H1 (cell line): ENCODE data around the gene RMND5B.

Experiments
- CTCF ChIP-seq, 3 experiments: IDR thresholded peaks; 1 replicate in 2 of 3; 2 replicates in 1 of 3; pipeline versions ENCODE4 v1.5.1 to v1.6.1; 2011; ENCODE audit warnings: low read length in 3 of 3, mild to moderate bottlenecking in 3 of 3, inconsistent platforms in 2 of 3, low read depth in 1 of 3, moderate library complexity in 1 of 3; ENCODE audit not compliant: insufficient read depth in 1 of 3; ENCODE audit errors: control extremely low read depth in 1 of 3
- EGR1 ChIP-seq: IDR thresholded peaks from 2 replicates; pipeline ENCODE4 v1.6.1; 2011; ENCODE audit warnings: low read depth, low read length, borderline replicate concordance
- EP300 ChIP-seq, 2 experiments: IDR thresholded peaks; 1 replicate in 1 of 2; 2 replicates in 1 of 2; pipeline ENCODE4 v1.6.1; 2011 to 2012; ENCODE audit warnings: low read depth in 2 of 2, low read length in 2 of 2, mild to moderate bottlenecking in 2 of 2, borderline replicate concordance in 1 of 2, inconsistent platforms in 1 of 2, moderate library complexity in 1 of 2
- POLR2AphosphoS5 ChIP-seq: IDR thresholded peaks from 2 replicates; pipeline ENCODE4 v1.6.1; 2011; ENCODE audit warnings: low read depth, low read length
- TAF1 ChIP-seq: IDR thresholded peaks from 2 replicates; pipeline ENCODE4 v1.6.1; 2011; ENCODE audit warnings: mild to moderate bottlenecking, low read depth, low read length
- USF2 ChIP-seq: IDR thresholded peaks from 2 replicates; pipeline ENCODE4 v1.6.1; 2011; ENCODE audit warnings: low read length, improper control_type of control experiment

- peak in 1 of 3 experiments; percentile 7; a peak in 1 of 4 replicates for TF ChIP-seq CTCF (IDR thresholded peaks at IDR 0.05; ENCODE audit: control extremely low read depth in 1 of 3, insufficient read depth in 1 of 3, low read depth in 1 of 3, low read length in 3 of 3)
- peak; percentile 70 for TF ChIP-seq TAF1
- TF ChIP-seq EP300 (IDR thresholded peaks at IDR 0.05; ENCODE audit: borderline replicate concordance in 1 of 2, low read depth in 2 of 2, low read length in 2 of 2), result peak in 1 of 2 experiments; percentile 77; a peak in 1 of 3 replicates
- TF ChIP-seq EGR1, result peak; percentile 71
- TF ChIP-seq USF2, result no peak
- TF ChIP-seq POLR2AphosphoS5, result no peak; the same call in 1 of the 2 replicates
These were observed 17.6 kb upstream of the RMND5B start, which contains the start of gene N4BP3 for GRCh38 chr5:178113141-178113787.
